ENCODE data around the gene ASB18.

- TF ChIP-seq PAF1 (CRISPR knock-in tag; IDR thresholded peaks at IDR 0.05) (no peak), ZBTB33 (CRISPR knock-in tag; IDR thresholded peaks at IDR 0.05) (no peak)
These were observed 52.9 kb downstream of the ASB18 start for GRCh38 chr2:236211296-236211695.
